COR-L47 (cell line): ENCODE measurements around the gene RAD51B.
"Not testable (repeated sequence)": the region's sequence is repeated elsewhere in the genome, so short reads cannot be mapped to it uniquely, and the experiment has no call there.

Experiments
- DNase-seq: peaks from one replicate; lab custom pipeline; 2025; lab: John Stamatoyannopoulos, UW

Gene RAD51B

DNA sequence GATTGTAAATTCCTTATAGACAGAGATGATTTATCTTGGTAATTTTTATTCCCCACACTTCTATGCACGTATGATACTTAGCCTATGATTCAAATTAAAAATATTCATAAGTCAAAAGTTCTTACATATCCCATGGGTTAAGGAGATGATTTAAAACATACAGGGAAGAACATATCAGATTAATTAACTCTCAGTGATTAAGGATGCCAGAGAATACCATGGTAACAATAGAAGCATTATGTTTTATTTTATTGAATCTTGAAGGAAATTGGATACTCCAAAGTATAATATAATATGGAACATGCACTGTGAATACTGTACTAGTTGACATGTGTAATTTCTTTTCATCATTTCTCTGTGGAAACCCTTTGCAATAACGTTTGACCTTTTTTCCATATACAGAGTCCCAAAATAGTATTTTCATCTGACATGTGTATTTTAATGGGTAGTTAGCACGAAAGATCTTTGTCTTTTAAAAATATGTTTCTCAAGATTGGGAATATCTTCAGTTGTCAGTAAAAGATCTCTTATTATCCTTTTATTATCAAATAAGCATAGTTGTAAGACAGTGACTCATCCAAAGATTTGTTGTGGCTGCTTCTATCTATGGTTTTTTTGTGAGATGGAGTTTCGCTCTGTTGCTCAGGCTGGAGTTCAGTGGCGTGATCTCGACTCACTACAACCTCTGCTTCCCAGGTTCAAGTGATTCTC lies 166.7 kb downstream of the RAD51B start:
- DNase-seq, result no peak

DNA sequence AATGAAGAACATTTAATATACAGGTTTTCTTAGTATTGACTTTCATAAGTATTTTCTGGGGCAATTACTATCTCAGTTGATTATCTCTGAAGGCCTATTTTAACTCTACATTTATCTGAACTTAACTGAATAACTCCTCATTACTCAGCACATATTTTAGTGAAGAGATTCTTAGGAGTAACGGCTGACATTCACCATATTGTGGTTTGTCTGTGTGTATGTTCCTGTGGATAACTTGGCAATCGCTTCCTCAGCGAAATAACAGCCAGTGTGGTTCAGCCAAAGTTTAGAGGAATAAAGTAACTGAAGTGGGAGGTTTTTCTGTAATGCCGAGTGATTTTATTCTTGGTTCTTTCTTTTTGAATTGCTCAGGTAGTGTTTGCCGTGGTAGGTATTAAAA lies 168.0 kb downstream of the RAD51B start:
- no peak for DNase-seq

DNA sequence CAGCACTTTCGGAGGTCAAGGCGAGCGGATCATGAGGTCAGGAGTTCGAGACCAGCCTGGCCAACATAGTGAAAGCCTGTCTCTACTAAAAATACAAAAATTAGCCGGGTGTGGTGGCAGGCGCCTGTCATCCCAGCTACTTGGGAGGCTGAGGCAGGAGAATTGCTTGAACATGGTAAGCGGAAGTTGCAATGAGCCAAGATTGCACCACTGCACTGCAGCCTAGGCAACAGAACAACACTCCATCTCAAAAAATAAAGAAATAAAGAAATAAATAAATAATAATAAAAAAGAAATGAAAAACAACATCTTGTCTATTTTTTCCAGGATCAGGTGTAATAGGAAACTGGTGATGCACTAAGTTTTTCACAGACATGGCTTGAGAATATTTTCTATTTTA lies 168.6 kb downstream of the RAD51B start:
- DNase-seq, result not testable (repeated sequence)

DNA sequence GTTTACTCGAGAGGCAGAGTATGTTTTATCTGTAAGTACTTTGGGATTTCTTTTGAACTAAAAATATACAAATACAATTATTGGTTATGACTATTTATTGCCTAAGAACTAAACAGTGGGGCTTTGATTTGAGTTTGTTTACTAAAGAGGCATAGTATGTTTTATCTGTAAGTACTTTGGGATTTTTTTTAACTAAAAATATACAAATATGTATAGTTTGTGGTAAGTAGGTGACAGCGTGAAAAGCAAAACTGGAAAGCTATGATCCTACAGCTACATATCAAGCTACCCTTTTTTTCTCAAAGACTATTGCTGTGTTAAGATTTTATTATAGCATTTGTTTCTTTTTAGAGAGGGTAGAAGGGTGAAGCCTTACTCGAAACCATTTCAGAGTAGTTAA lies 171.0 kb downstream of the RAD51B start:
- DNase-seq, result no peak

DNA sequence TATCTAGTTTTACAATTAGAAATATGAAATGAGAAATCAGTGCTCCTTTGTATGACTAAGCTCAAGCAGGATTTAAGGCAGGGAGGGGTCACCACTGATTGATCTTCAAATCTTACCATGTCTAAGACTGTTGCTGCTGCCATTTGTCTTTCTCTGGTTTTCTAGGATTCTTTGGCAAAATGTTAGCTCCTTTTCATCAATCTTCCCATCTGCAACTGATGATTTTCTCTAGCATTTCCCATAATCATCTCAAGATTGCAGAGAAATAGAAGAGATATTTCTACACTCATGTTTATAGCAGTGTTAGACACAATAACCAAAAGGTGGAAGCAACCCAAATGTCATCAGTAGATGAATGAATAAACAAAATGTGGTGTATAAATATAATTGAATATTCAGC lies 175.0 kb downstream of the RAD51B start:
- DNase-seq, result no peak

DNA sequence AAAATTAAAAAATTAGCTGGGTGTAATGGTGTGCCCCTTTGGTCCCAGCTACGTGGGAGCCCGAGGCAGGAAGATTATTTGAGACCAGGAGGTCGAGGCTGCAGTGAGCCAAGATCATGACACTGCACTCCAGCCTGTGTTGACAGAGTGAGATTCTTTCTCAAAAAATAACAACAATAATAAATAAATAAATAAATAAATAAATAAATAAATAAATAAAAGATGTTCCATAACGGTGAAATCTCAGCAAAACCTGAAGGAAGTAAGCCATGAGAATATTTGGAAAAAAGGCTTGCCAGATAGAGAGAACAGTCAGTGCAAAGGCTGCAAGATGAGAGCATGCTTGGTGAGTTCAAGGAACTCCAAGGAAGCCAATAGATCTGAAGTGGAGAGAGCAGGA lies 176.7 kb downstream of the RAD51B start:
- DNase-seq, result no peak

DNA sequence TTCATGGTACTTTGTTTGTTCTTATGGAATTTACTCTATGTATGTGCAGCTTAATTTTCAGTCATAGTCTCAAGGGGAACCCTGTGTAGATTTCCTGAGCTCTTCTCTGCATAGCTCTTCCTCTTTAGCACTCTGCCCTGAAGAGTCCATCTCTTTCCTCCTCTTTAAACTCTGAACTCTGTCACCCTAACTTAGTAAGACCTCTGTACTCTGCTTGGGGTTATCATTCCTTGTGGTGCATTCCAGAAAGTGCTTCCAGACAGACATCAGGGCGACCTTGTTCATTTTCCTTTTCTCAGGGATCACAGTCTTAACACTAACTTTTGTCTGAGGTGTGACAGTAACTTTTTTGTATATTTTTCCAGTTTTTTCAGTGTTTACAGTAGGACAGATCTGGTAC lies 179.3 kb downstream of the RAD51B start:
- no peak for DNase-seq

DNA sequence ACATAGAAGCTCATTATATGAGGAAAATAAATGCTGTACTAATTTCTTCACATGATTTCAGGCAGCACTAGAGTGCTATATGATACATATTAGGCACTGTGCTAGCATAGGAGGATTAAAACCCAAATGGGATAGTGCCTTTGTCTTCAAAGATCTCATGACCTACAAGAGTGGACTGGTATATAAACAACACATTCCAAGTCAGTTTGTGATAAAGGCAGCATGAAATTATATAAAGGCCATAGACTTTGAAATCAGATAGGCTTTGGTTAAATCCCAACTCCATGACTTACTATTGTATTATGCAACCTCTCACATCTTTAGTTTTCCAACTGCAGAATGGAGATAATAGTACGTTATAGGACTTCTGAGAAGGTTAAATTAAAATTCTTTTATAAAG lies 179.7 kb downstream of the RAD51B start:
- no peak for DNase-seq

DNA sequence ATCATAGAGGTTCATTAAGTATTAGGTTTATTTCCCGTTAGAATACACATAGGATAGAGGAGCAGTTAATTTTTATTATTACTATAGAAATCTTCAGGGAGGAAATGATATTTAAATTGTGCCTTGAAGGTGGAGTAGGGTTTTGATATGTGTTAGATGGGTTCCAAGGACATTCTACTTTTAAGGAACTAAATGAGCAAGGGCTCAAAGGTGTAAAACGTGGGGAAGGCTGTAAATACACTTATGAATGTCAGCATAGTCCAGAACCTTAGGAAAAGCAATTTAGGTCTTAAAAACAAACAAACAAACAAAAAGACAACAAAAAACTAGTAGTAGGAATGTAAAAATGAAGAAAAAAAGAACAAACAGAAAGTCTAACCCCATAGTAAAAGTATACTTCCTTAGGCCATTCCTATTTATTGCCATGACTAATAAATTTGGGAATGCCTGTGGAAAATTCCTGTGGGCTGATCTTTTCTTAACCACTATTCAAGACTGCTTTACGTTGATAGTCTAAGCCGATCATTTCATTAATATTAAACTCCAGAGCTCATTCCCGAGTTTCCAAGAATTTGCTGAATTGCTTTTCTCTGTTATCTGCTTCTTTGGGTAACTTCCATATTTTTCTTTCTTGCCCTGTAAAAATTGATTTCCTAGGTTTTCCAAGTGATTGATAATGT lies 180.3 kb downstream of the RAD51B start:
- no peak for DNase-seq

DNA sequence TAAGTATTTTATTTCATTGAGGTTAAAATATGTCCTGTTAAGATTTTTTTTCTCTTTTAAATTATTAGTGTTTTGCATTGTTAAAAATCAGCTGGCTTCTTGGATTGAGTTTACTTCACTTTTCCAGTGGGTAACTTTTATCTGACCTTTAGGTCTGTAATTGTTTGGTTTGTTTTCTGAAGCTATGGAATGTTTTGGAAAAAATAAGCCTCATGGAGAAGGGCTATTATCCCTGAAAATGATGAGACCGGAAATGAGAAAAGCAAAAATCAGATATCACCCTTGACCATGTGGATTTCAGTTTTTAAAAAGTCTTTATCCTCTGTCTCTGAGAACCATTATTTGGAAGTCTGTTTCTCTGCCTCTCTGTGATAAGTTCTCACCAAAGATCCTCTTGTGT lies 180.9 kb downstream of the RAD51B start:
- DNase-seq, result no peak

DNA sequence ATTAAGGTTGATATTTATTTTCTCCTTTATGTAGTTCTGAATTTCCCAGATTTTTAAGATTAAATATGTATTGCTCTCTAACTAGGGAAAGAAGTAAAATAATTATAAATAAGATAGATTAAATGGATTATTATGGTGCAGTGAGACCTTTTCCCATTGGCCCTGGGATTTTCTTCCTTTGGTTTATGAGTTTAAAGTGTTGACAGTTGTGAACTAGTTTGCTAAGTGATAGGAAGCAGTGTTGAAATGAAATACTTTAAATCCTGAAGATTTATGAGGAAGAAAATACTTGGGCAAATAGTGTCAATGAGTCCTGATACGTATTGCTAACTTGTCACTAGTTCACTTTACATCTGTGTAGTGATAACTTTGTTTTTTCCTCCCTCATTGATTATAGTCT lies 188.9 kb downstream of the RAD51B start:
- DNase-seq, result no peak

DNA sequence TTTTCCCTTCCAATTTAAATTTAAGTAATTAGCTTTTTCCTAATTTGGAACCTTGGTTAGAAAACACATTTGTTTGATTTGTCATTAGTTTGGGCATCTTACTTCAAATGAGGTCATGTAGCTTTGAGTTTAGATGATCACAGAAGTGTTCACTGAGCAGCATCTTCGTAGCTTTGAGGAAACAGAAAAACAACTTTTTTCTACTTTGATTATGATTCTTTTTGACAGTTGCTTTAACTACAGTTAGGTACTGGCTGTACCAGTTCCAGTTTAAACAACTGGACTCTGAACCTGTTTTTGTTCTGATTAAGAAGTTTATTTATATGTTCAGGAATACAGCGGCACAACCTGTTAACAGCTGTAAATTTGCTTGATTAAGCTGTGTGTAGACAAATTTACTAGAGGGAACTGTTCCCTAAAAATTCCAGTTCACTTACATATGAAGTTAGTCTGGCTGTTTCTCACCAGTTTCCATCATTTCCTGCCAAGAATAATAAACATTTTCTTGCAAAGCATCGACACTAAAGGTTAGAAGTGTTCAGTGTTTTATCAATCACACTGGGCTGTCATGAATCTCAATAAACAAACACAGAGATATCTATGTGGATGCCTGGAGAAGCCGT lies 191.9 kb downstream of the RAD51B start:
- no peak for DNase-seq

DNA sequence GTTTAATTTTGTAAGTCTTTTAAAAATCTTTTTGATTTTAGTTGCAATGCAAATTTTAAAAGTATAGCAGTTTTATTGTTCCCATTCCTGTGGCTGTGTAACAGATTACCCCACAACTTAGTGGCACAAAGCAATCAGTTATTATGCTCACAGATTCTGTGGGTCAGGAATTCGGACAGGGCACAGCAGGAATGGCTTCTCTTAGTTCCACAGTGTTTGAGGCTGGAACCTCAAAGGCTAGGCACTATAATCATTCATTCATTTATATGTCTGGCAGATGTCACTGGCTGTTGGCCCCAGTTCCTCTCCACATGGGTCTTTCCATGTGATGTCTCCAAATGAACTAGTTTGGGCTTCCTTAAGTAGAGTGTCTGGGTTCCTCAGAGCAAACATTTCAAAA lies 193.3 kb downstream of the RAD51B start:
- DNase-seq, result no peak

DNA sequence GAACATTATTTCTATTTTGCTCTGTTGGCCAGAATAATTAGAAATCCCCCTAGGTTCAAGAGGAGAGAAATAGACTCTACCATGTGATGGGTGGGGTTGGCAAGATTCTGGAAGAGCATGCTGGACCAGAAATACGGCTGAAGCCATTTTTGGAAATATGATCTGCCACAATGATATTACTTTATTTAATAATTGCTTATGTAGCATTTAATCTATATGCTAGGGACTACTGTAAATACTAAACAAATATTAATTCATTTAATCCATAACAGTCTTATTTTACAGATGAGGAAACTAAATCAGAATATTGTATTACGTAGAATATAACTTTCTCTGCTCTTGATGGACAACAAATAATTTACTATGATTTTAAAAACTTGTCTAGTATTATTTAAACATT lies 193.7 kb downstream of the RAD51B start:
- DNase-seq, result no peak

DNA sequence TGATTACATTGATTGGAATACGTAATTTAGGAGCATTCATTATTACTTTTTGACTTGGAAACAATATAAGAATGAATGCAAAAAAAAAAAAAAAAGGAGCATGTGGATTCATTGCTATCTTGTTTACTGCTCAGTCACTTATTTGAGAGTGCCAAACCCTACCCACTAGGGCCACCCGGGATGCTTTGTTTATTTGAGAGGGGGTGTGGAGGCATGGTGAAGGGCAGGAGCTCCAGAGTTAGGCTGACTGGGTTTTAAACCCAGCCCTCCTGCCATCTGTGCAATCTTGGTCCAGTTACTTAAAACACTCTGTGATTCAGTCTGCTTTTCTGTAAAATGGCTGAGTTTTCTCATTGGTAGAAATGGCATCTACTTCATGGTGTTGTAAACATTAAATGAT lies 195.2 kb downstream of the RAD51B start:
- no peak for DNase-seq

DNA sequence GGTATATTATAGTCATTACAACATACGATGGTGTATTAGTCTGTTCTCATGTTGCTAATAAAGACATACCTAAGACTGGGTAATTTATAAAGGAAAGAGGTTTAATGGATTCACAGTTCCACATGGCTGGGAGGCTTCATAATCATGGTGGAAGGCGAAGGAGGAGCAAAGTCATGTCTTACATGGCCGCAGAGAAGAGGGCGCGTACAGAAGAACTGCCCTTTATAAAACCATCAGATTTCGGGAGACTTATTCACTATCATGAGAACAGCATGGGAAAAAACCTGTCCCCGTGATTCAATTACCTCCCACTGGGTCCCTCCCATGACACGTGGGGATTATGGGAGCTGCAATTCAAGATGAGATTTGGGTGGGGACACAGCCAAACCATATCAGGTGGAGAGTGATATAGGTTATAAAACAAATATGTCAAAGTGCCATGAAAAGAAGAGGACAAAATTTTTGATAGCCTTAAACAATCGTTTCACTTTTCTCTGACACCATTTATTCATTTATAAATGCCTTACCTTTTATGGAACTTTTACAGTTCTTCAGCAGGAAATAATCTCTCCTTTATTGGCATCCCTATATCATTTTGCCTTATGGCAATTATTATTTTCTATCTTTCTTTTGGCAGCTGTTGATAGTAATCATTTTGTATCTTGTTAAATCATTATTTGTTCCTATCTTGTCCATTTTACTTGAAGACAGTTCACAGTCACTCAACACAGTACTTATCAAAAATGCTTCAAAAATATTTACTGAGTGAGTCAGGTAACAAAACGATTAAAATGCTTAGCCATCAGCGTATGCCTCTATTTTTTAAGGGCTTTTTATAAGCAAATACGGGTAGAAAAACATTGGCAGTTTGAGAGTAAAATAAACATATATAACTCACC lies 196.0 kb downstream of the RAD51B start:
- no peak for DNase-seq

DNA sequence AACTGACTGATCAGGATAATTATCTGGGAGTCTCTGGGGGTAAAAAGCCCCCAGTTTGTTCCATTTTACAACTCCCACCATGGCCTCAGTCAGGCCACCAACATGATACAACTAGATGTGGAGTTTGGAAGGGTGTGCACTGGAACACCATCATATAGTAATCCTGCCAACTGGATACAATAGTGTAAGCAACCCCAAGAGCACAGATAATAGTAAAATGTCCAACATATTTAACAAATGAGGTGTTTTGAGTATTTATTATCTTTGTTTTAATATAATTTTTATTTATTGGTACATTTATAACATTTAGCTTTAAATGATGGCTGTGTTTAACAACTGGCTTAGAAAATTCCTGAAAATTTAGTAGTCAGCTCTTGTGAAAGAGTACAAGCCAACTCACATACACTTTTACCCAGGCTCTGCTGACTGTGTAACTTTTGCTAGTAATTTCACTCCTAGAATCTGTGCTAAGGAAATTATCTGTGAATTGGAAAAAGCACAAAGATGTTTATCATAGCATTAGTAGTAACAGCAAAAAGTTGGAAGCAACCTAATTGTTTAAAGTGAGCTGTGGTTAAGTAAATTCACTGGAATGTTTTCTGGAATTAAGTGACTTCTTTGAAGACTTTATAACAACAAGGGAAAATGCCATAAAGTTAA lies 196.8 kb downstream of the RAD51B start:
- no peak for DNase-seq

DNA sequence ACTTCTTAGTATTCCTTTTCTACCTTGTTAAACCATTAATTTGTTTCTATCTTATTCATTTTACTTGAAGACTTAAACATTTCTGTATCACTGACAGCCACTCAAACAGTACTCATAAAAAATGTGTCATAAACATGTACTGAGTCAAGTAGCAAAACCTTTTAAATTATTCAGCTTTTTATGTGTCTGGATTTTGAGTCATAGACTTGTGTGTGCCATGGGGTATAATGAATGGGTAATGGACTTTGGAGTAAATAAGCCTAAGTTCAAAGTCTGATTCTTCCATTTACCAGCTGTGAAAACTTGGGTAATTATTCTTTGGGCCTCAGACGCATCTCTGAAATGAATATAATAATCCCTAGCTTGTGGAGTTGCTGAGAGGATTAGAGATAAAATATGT lies 199.0 kb downstream of the RAD51B start:
- DNase-seq, result no peak

DNA sequence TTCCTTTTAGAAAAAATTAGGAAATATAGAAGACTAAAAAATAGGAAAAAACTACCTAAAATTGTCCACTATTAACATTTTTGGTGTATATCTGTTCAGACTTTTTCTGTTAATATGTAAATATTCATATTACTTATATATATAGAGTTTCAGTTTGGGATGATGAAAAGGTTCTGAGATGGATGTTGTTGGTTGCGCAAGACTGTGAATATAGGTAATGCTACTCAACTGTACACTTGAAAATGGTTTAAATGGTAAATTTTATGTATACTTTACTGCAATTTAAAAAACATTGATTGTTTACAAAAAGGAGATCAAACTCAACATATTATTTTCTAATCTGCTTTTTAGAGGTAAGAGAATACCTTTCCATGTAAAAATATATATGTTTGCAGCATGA lies 200.9 kb downstream of the RAD51B start:
- no peak for DNase-seq

DNA sequence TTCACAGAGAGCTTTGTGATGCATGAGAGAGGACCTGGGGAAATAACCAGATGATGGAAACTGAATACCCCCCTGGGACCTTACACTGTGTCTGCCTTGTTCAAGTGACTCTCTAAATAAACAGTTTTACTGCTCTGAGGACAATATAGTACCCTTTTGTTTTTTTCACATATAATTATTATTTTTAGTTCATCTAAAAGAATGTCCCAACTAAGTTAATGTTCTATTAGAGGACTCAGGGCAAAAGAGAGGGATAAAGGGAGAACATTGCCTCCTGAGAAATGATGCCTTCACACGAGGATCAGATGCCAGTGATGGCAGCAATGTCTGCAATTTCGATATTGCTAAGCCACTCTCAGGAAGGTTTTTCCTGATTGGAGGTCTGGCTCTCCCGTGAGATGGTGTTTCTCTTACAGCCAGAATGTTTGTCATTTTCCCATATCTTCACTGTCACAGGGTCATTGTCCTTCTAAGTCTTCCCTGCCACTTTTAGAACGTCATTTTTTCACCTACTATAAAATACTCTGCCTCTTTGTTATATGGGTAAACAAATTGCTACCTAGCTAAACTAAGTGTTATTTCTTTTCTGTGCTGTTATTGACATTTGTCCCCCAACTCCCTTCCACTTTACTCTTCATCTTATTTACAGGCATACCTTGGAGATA lies 201.6 kb downstream of the RAD51B start:
- DNase-seq, result no peak

DNA sequence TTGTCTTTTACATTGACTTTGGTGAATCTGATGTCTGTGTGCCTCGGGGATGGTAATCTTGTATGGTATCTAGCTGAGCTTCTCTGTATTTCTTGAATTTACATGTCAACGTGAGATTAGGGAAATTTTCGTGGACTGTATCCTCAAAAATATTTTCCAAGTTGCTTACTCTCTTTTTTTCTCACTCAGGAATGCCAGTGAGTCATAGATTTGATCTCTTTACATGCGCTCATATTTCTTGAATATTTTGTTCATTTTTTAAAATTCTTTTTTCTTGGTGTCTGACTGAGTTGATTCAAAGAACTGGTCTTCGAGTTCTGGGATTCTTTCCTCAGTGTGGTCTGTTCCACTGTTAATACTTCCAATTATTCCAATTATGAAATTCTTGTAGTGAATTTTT lies 207.7 kb downstream of the RAD51B start:
- DNase-seq, result no peak
